Measurements from ENCODE around the gene P4HA3. TPM values are rescaled to one million over a fixed set of nuclear protein-coding genes. Genes with fewer than 3 reads are reported as not detected.

Gene P4HA3
- total and polyA plus RNA-seq, 4 donors, result 0.07 to 0.59 (median 0.33) TPM

DNA sequence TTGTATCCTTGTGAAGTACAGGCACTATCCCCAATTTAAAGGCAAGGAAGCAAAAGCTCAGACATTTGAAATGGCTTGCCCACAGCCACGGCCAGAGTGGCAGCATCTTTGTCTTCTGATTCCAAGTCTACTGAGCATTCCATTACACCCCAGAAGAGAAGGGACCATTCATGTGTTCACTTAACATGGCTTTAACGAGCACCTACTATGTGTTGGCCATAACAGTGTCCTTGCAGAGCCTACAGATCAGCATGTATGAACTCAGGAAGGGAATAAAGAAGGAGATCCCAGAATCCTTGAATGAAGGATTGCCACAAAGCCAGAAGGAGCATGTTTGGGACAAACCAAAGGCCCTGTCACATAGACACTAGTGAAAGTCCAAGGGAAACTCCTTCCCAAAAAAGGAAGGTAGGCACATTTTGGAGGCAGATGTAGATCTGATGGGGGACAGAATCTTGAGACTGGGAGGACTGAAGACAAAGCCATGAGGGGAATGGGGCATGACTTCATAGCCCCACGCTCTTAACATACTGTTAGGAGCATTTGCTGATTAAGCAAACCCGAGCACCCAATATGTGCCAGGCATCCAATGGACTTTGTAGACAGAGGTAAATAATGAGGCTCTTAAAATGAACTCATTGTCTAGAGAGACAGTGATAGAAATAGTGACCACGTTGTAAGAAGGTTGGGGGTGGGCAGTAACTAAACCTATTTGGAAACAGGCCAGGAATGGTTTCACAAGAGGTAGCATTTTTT is 54.9 kb downstream of the P4HA3 start:
- Histone ChIP-seq H3K27me3 (ENCODE audit: control insufficient read depth in 4 of 4, insufficient read depth in 4 of 4, low read length in 3 of 4) (no peaks in the 10 kb centered on the region), H3K9me3 (ENCODE audit: control insufficient read depth in 4 of 4, low read length in 3 of 4) (peaks cover 0 to 5% (median 2%) of the 10 kb centered on the region in 4 donors), H3K9ac (ENCODE audit: low read depth in 1 of 2, low read length in 2 of 2) (no peak overlapping the region), H3K27ac (ENCODE audit: low read depth in 1 of 2, low read length in 2 of 2) (no peak overlapping the region), H3K36me3 (ENCODE audit: control insufficient read depth in 4 of 4, insufficient read depth in 3 of 4, low read depth in 1 of 4, low read length in 3 of 4) (peaks cover 4 to 19% (median 11%) of the 10 kb centered on the region in 4 donors), H3K4me1 (ENCODE audit: control insufficient read depth in 4 of 4, insufficient read depth in 4 of 4, low read length in 3 of 4) (no peaks in the 10 kb centered on the region), H3K4me3 (ENCODE audit: low read depth in 1 of 3, low read length in 3 of 3) (no peak overlapping the region)
- no peak for DNase-seq (ENCODE audit: low spot score)
- WGBS, result 86% methylated on average over 5 of the region's 5 CpGs
- TF ChIP-seq, protein P1, sequence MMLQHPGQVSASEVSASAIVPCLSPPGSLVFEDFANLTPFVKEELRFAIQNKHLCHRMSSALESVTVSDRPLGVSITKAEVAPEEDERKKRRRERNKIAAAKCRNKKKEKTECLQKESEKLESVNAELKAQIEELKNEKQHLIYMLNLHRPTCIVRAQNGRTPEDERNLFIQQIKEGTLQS (IDR thresholded peaks at IDR 0.05), result no peak
- TF ChIP-seq JUND (IDR thresholded peaks at IDR 0.05) (no peak), HNF4A (conservative IDR thresholded peaks at IDR 0.05) (no peak), EGR1 (IDR thresholded peaks at IDR 0.05; ENCODE audit: low read depth in 2 of 2) (no peak), TAF1 (conservative IDR thresholded peaks at IDR 0.05) (no peak), RAD21 (IDR thresholded peaks at IDR 0.05) (no peak), MAX (IDR thresholded peaks at IDR 0.05) (no peak), REST (IDR thresholded peaks at IDR 0.05) (no peak), YY1 (IDR thresholded peaks at IDR 0.05) (no peak), RXRA (IDR thresholded peaks at IDR 0.05) (no peak), FOXA2 (IDR thresholded peaks at IDR 0.05) (no peak), GABPA (IDR thresholded peaks at IDR 0.05 in 1 of 2, conservative IDR thresholded peaks at IDR 0.05 in 1 of 2) (no peak), NR2F2 (IDR thresholded peaks at IDR 0.05) (no peak), HNF4G (IDR thresholded peaks at IDR 0.05) (no peak), FOXA1 (IDR thresholded peaks at IDR 0.05) (no peak), SP1 (IDR thresholded peaks at IDR 0.05) (no peak)
- TF ChIP-seq, protein P2, sequence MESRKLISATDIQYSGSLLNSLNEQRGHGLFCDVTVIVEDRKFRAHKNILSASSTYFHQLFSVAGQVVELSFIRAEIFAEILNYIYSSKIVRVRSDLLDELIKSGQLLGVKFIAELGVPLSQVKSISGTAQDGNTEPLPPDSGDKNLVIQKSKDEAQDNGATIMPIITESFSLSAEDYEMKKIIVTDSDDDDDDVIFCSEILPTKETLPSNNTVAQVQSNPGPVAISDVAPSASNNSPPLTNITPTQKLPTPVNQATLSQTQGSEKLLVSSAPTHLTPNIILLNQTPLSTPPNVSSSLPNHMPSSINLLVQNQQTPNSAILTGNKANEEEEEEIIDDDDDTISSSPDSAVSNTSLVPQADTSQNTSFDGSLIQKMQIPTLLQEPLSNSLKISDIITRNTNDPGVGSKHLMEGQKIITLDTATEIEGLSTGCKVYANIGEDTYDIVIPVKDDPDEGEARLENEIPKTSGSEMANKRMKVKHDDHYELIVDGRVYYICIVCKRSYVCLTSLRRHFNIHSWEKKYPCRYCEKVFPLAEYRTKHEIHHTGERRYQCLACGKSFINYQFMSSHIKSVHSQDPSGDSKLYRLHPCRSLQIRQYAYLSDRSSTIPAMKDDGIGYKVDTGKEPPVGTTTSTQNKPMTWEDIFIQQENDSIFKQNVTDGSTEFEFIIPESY (IDR thresholded peaks at IDR 0.05), result no peak
- TF ChIP-seq, protein P3, sequence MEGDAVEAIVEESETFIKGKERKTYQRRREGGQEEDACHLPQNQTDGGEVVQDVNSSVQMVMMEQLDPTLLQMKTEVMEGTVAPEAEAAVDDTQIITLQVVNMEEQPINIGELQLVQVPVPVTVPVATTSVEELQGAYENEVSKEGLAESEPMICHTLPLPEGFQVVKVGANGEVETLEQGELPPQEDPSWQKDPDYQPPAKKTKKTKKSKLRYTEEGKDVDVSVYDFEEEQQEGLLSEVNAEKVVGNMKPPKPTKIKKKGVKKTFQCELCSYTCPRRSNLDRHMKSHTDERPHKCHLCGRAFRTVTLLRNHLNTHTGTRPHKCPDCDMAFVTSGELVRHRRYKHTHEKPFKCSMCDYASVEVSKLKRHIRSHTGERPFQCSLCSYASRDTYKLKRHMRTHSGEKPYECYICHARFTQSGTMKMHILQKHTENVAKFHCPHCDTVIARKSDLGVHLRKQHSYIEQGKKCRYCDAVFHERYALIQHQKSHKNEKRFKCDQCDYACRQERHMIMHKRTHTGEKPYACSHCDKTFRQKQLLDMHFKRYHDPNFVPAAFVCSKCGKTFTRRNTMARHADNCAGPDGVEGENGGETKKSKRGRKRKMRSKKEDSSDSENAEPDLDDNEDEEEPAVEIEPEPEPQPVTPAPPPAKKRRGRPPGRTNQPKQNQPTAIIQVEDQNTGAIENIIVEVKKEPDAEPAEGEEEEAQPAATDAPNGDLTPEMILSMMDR (IDR thresholded peaks at IDR 0.05; ENCODE audit: low read depth, low read length, missing input control), result no peak
